Keratinocyte (primary cell): Measurements from ENCODE around the gene TMOD3. TPM values are rescaled to one million over a fixed set of nuclear protein-coding genes. Genes with fewer than 3 reads are reported as not detected.

Experiments used
- DNase-seq: peaks from one replicate; pipeline ENCODE4 v3.0.0-alpha.2; 2011; ENCODE audit warnings: low read depth, missing footprints, low spot score
- FAIRE-seq: peaks from 2 replicates; lab custom pipeline; 2011; peaks lifted over from hg19 to GRCh38; lab: Jason Lieb, UNC
- H2AFZ ChIP-seq: 2 replicates; pipeline ENCODE4 v1.6.0; 2012; ENCODE audit warnings: low read length, control low read depth, inconsistent platforms; ENCODE audit not compliant: control insufficient read depth
- H3K27ac ChIP-seq: 2 replicates; pipeline ENCODE4 v1.5.1; 2011; ENCODE audit warnings: low read length; ENCODE audit not compliant: control insufficient read depth, insufficient read depth
- H3K27me3 ChIP-seq: 3 replicates; pipeline ENCODE4 v1.6.0; 2011; ENCODE audit warnings: low read length; ENCODE audit not compliant: control insufficient read depth, insufficient read depth; ENCODE audit errors: extremely low read depth
- H3K36me3 ChIP-seq, 2 experiments: 2 replicates in 1 of 2; 3 replicates in 1 of 2; pipeline ENCODE4 v1.5.1; 2011; ENCODE audit warnings: low read length in 2 of 2, mild to moderate bottlenecking in 1 of 2; ENCODE audit not compliant: control insufficient read depth in 2 of 2, insufficient read depth in 2 of 2; ENCODE audit errors: extremely low read depth in 1 of 2
- H3K4me1 ChIP-seq: 3 replicates; pipeline ENCODE4 v1.5.1; 2011; ENCODE audit warnings: low read length; ENCODE audit not compliant: control insufficient read depth, insufficient read depth; ENCODE audit errors: extremely low read depth
- H3K4me2 ChIP-seq: 3 replicates; pipeline ENCODE4 v1.6.0; 2011; ENCODE audit warnings: low read depth, low read length; ENCODE audit not compliant: control insufficient read depth, insufficient read depth; ENCODE audit errors: extremely low read depth
- H3K4me3 ChIP-seq, 3 experiments: fragments of 200-600 bp in 1 of 3; sonication (generic) in 1 of 3; 2 replicates in 2 of 3; 3 replicates in 1 of 3; pipeline ENCODE4 v1.5.1; 2011 to 2016; ENCODE audit warnings: low read length in 3 of 3, mild to moderate bottlenecking in 3 of 3, control low read depth in 2 of 3, inconsistent platforms in 1 of 3, low read depth in 1 of 3, mixed read lengths in 1 of 3, mixed run types in 1 of 3, moderate library complexity in 1 of 3; ENCODE audit not compliant: control insufficient read depth in 2 of 3, insufficient read depth in 2 of 3; ENCODE audit errors: extremely low read depth in 1 of 3
- H3K79me2 ChIP-seq: 2 replicates; pipeline ENCODE4 v1.6.0; 2012; ENCODE audit warnings: low read length; ENCODE audit not compliant: control insufficient read depth, insufficient read depth
- H3K9ac ChIP-seq: 3 replicates; pipeline ENCODE4 v1.6.0; 2011; ENCODE audit warnings: low read length; ENCODE audit not compliant: control insufficient read depth, insufficient read depth; ENCODE audit errors: extremely low read depth
- H3K9me1 ChIP-seq: 3 replicates; pipeline ENCODE4 v1.6.0; 2011; ENCODE audit warnings: low read length; ENCODE audit not compliant: control insufficient read depth, insufficient read depth; ENCODE audit errors: extremely low read depth
- H3K9me3 ChIP-seq: 2 replicates; pipeline ENCODE4 v1.5.1; 2012; ENCODE audit warnings: low read depth, low read length; ENCODE audit not compliant: control insufficient read depth
- H4K20me1 ChIP-seq: 3 replicates; pipeline ENCODE4 v1.6.0; 2011; ENCODE audit warnings: low read length; ENCODE audit not compliant: control insufficient read depth, insufficient read depth; ENCODE audit errors: extremely low read depth
- CTCF ChIP-seq, 3 experiments: IDR thresholded peaks in 1 of 3; conservative IDR thresholded peaks in 1 of 3; optimal IDR thresholded peaks in 1 of 3; 2 replicates in 2 of 3; 3 replicates in 1 of 3; pipeline versions ENCODE3 to v1.5.1; 2011; ENCODE audit warnings: low read length in 3 of 3, mild to moderate bottlenecking in 3 of 3, moderate library complexity in 2 of 3, control low read depth in 1 of 3, inconsistent platforms in 1 of 3; ENCODE audit not compliant: insufficient read depth in 2 of 3; ENCODE audit errors: extremely low read depth in 1 of 3
- EZH2 ChIP-seq: IDR thresholded peaks from one replicate; pipeline ENCODE4 v1.6.1; 2012; ENCODE audit warnings: inconsistent platforms, mild to moderate bottlenecking, low read length, moderate library complexity
- dilution Hi-C: fragments of 300-500 bp; cut with MboI; formaldehyde crosslinking; loops from one replicate; pipeline ENCODE4 v1.7.0; 2020; ENCODE audit warnings: low sequenced_read_pairs; ENCODE audit not compliant: extremely low pct_ligation_motif_present
- polyA plus RNA-seq, 5 experiments: library from polyadenylated mRNA; depleted of rRNA in 3 of 5; stranded (reverse) in 3 of 5; stranded (forward) in 1 of 5; unstranded in 1 of 5; fragments of >200 nt; gene quantifications; 1 replicate in 1 of 5; 2 replicates in 3 of 5; 3 replicates in 1 of 5; pipeline versions ENCODE4 v1.2.1 to v1.2.3, GENCODE V29; 2011 to 2012; ENCODE audit warnings: missing spikeins in 2 of 5, low read depth in 1 of 5, low replicate concordance in 1 of 5

TMOD3 gene
- polyA plus RNA-seq, 1 donor (not counting 4 experiments of a cell fraction or from before 2014, with no cell fraction given), result 100 TPM

GRCh38 chr15:51876169-51876568, 46.7 kb downstream of the TMOD3 start:
- Histone ChIP-seq H4K20me1 (no peaks in the 10 kb centered on the region), H3K36me3 (peaks cover 6 to 18% of the 10 kb centered on the region in 2 experiments), H3K27me3 (no peaks in the 10 kb centered on the region), H2AFZ (no peak overlapping the region), H3K4me2 (peak overlapping the region; percentile 1), H3K27ac (peak overlapping the region; percentile 100), H3K4me1 (peaks cover 72% of the 10 kb centered on the region), H3K4me3 (no peak overlapping the region), H3K79me2 (peaks cover 58% of the 10 kb centered on the region), H3K9me3 (no peaks in the 10 kb centered on the region), H3K9ac (peak overlapping the region; percentile 59), H3K9me1 (no peaks in the 10 kb centered on the region)
- dilution Hi-C loops, result no loop called here
- DNase-seq, result peak; percentile 38
- TF ChIP-seq CTCF (optimal IDR thresholded peaks at IDR 0.05 in 1 of 3, IDR thresholded peaks at IDR 0.05 in 1 of 3, conservative IDR thresholded peaks at IDR 0.05 in 1 of 3; ENCODE audit: extremely low read depth in 1 of 3, insufficient read depth in 2 of 3, low read length in 3 of 3) (no peak), EZH2 (no peak)
- FAIRE-seq, result peak; percentile 78

- Histone ChIP-seq H3K79me2 (peaks cover 64% of the 10 kb centered on the region), H3K9me1 (no peaks in the 10 kb centered on the region), H4K20me1 (no peaks in the 10 kb centered on the region), H2AFZ (no peak overlapping the region), H3K9me3 (no peaks in the 10 kb centered on the region), H3K4me3 (peak overlapping the region in 1 of 3 experiments; percentile 8), H3K27me3 (no peaks in the 10 kb centered on the region), H3K27ac (peak overlapping the region; percentile 80), H3K36me3 (peaks cover 4 to 6% of the 10 kb centered on the region in 2 experiments), H3K9ac (peak overlapping the region; percentile 36), H3K4me2 (peak overlapping the region; percentile 20), H3K4me1 (peaks cover 68% of the 10 kb centered on the region)
- DNase-seq (no peak), FAIRE-seq (no peak)
- dilution Hi-C loops, result no loop called here
- no peak for TF ChIP-seq CTCF (optimal IDR thresholded peaks at IDR 0.05 in 1 of 3, IDR thresholded peaks at IDR 0.05 in 1 of 3, conservative IDR thresholded peaks at IDR 0.05 in 1 of 3; ENCODE audit: extremely low read depth in 1 of 3, insufficient read depth in 2 of 3, low read length in 3 of 3)
- TF ChIP-seq EZH2, result no peak
Measured at GRCh38 chr15:51878446-51879386, 49.3 kb downstream of the TMOD3 start.
